Measurements from ENCODE around the gene MBD4.

DNA sequence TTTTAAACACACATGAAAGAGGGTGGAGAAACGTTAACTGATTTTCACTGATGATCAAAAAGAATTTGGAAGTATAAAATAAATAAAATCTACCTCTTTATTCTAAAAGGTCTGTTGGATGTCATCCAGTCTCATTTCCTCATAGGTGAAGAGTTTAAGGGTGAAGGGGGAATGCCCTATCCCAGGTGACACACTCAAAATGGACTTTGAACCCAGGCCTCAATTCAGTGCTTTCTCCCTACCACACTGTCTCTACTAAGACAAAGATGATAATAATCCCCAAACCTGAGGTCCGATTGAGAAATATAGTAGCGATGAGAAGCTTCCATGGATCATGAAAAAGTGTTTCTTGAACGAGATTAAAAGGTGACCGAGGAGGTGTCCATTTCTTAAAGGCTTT is 6.2 kb downstream of the MBD4 start:
- TF ChIP-seq, protein P1, sequence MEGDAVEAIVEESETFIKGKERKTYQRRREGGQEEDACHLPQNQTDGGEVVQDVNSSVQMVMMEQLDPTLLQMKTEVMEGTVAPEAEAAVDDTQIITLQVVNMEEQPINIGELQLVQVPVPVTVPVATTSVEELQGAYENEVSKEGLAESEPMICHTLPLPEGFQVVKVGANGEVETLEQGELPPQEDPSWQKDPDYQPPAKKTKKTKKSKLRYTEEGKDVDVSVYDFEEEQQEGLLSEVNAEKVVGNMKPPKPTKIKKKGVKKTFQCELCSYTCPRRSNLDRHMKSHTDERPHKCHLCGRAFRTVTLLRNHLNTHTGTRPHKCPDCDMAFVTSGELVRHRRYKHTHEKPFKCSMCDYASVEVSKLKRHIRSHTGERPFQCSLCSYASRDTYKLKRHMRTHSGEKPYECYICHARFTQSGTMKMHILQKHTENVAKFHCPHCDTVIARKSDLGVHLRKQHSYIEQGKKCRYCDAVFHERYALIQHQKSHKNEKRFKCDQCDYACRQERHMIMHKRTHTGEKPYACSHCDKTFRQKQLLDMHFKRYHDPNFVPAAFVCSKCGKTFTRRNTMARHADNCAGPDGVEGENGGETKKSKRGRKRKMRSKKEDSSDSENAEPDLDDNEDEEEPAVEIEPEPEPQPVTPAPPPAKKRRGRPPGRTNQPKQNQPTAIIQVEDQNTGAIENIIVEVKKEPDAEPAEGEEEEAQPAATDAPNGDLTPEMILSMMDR (IDR thresholded peaks at IDR 0.05; ENCODE audit: low read length) = no peak
- no peak for TF ChIP-seq EZH2 (IDR thresholded peaks at IDR 0.05; ENCODE audit: borderline replicate concordance, low read length)
